Stimulated activated CD4-positive, alpha-beta T cell treated with anti-CD3 and anti-CD28 coated beads, Interleukin-4, amount 100 ng/mL, for 48 hours (primary cell): ENCODE measurements around the gene PJVK.
"Not testable (repeated sequence)": the region's sequence is repeated elsewhere in the genome, so short reads cannot be mapped to it uniquely, and the experiment has no call there.

Experiments
- DNase-seq, 2 donors: peaks; one replicate each; pipeline ENCODE4 v3.0.0-alpha.2; 2020; ENCODE audit warnings: low read depth in 2 of 2

The PJVK gene

DNA sequence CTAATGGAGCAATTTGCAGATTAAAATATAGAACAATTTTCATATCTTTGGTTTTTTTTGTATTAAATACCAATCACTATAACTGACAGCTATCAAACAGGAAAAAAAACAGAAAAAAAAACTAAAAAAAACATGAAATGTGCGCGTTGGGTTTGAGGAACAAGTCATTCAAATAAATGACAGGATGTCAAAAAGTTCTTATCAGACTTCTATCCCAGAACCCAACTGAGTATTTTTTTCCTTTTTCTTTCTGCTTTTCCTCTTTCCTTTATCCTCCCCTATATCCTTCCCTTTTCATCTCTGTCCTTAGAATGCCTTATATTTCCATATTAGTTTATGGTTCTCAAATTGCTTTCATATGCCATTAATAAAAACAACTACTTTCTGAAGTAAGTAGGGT, 14.5 kb upstream of the PJVK start:
- no peak for DNase-seq

DNA sequence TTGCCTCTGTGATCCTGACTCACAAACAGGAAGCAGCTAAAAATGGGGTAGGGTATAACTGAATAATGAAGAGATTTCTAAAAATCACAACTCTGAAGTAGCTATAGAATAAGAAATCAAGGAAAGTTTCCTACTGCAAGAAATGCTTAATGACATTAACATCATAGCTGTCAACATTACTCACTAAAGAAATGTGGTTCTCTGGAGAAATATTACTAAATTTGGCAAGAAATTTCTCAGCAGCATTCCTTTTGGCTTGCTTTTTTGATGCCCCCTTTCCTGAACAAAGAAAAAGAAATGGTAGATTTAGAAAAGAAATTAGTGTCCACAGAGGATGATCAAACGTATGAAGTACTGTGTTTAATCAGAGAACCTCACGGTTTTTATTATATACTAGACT, 9.8 kb upstream of the PJVK start:
- no peak for DNase-seq

DNA sequence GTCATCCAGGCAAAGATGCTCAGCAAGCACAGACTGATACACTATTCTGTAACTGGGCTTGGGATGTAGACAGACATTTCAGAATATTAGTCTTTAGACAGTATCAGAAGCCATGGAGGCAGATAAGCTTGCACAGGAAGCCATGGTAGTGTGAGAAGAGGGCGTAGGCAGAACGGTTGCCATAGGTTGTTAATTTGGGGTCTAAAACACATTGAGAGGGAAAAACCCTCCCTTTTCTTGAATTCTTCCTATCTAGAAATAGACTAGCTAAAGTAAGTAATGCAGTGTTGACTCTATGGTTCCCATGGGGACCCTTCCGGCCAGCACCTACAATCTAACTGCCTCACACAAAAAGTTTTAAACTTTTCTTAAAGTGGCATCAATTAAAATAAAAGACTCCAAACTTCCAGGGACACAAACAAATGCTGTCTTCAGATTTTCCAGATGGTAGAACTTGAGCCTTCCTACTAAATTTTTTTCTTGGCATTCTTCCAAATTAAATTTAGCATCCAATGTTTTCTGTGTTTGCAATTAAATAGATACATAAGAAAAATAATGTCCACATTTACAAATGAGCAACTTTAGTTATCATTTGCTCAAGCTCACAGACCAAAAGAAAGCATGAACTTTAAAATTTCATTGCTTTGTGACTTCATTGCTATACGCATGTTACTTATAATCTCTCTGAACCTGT, 2.1 kb upstream of the PJVK start:
- DNase-seq: no peak

DNA sequence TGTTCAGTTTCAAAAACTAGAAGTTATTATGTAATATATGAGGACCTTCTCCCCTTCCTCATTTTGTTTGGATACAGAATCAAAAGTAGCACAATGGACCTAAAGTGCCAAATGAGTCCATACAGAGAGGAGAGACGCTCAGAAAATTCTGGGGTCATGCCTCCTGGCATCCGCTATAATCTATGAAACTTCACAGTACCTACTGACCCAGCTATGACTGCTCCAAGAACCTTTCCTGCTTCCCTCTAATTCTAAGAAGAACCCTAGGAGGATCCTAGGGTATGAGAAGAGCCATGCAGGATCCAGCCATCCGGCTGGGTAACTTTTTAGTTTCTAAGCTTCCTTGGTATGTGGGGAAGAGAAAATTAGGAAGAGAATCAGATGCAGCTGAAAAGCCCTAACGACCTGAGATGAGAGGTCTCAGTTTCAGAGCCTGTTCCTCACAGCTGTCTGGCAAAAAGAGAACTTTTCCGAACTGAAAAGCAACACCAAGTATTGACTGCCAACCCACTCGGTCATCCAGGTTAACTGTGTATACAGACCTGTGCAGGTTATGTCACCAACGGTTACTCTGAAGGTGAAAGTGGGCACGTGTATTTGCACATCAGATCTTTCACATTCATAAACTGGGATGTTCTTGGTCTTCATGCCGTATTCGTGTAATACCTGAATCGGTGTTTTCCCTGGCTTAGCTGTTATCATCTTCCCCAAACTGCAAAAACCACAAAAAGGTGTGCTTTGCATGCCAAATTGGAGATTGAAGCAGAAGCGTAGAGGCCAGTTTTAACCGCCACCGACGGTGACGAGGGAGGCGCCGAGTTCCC, 1.3 kb upstream of the PJVK start:
- DNase-seq: peak in 1 of 2 donors; percentile 3

DNA sequence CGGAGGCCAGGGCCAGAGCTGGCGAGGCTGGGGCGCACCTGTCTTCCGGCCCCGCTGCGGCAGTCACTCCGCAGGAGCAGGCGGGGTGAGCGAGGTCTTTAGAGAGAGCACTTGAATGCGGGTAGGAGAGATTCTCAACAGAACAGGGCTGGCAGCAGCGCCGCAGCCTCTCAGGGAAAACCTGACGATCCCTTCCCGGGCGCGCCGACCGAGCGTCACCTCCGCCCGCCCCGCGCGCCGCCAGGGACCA, 729 bp upstream of the PJVK start:
- no peak for DNase-seq

DNA sequence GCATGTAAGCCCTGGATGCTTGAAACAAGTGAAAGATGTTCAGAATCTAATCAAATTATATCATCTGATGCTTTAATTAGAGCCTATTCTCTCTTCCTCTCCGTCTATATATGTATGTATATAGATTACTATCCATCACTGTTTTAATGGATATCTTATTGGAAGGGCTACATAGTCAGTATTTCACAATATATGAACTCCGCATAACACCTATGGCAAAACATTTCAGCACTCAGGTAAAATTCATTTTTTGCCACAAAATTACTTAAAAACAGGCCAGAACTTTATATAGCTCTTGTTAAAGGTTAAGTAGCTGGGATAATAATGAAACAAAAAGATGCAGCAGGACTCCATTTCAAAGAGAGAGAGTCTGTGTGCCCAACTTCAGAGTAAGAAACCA, 1.2 kb downstream of the PJVK start:
- no peak for DNase-seq

DNA sequence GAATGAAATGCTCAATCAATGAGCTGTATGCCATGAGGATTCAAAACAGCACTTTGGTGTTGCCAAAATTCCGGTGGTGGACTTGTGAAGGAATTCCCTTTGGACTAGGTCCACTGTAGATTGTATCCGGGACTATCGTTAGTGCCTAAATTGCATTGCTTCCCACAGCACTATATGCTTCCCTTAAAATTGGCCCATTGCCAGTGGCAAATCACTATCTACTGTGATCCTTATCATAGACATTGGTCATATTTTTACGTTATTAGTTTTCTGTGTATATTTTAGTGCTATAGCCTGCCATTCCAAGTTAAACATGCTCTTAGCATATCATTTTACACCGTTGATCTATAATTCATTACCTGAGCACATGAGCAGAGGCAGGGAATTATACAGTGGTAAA, 1.7 kb downstream of the PJVK start:
- no peak for DNase-seq

DNA sequence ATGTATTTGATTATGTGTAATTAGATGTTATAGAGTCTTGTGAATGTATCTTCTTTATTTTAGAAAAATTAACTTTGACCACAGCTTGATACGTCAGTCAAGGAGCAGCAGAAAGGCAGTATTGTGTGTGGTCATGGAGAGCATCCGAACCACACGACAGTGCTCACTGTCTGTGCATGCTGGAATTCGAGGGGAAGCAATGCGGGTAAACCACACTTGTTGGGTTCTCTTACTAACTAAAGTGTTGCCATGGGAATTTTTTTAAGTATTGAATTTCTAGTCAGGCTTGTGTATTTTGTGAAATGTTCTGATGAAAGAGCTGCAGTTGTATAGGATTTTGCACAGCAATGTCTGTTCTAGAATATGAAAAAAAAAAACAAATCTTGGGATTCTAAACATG, 4.8 kb downstream of the PJVK start:
- DNase-seq: no peak

DNA sequence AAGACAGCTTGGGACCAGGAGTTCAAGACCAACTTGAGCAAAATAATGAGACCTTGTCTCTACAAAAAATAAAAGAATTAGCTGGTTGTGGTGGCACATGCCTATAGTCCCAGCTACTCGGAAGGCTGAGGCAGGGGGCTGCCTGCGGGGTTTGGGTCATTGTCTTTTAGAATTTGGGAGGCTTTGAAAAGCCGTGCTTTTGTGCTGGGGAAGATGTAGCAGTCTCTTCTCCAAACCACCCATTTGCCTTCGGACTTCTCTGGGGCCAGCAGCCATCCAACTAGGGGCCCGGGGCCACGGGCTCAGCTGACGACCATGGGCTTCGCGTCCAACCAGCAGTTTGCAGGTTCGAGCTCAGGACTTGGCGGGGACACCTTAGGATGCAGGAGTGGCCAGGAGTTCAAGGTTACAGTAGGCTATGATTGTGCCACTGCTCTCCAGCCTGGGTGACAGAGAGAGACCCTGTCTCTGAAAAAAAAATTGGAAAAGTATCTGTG, 6.3 kb downstream of the PJVK start:
- no peak for DNase-seq

DNA sequence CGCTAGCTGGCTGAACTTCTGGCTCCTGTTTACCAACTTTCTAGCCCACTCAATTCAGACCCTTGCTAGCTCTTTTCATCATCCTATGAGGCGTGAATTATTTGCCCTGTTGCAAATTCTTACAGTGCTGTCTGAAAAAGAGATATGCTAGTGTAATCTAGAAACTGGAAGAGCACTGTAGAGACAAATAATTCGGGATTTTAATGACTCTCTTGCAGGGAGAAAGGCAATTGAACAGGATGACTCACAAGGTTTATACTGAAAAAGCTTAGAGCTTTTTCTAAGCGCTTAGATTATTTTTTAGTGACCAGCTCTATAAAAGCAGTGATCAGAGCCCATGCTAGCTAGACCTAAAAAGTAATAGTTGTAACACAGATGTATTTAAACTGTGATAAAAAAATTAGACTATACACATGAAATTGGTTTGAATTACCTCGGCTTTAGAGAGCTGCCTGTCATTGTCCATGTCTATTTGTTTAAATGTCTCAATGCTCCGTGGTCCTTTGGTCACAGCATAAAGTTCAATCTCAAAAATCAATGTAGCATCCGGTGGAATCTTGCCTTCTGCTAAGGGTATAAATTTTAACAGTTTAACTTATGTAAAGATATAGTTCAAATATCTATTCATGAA, 18.2 kb downstream of the PJVK start:
- no peak for DNase-seq

DNA sequence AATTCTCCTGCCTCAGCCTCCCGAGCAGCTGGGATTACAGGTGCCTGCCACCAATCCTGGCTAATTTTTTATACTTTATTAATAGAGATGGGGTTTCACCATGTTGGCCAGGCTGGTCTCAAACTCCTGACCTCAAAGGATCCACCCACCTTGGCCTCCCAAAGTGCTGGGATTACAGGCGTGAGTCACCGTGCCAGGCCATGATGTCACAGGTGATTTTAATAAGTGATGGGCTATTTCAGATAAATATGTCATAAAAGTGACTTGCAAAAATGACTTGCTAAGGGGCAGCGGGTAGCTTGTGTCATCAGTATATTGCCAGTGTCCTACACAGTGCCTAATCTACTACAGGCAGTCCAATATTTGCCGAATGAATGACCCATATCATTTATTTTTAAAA, 20.1 kb downstream of the PJVK start:
- DNase-seq: not testable (repeated sequence)

DNA sequence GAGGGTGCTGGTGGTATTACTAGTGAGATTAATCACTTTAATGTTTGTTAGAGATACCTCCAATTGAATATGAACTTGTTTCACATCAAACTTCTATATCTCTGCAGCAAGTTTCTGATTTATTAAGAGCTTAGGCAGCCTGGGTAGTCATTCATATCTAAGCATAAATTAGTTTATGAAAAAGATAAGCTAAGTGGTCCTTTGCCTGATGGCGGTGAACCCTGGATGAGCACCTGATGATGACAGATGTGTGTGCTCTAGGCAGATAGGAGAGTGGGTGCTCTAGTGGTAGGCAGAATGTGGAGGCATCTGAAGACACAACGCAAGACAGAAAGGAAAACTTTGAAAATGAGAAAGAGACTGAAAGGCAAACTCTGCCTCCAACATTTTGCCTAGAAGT, 22.2 kb downstream of the PJVK start:
- DNase-seq: no peak

DNA sequence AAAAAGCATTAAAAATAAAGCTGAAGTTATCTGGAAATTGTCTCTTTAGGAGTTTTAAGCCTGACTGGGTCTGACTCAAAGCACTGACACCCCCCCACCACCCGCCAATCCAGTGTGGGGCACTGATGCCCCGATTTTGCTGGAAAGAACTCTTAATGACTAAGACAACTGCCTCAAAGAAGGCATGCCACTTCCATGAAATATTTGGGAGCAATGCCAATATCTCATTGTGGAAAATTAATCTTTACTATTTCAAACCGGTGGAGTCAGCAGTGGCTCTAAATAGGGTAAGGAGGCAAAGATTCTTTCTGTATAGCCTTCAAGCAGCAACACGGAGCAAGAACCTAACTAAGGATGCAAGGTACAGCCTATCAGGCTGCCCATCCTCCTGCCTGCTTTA, 22.8 kb downstream of the PJVK start:
- DNase-seq: no peak

DNA sequence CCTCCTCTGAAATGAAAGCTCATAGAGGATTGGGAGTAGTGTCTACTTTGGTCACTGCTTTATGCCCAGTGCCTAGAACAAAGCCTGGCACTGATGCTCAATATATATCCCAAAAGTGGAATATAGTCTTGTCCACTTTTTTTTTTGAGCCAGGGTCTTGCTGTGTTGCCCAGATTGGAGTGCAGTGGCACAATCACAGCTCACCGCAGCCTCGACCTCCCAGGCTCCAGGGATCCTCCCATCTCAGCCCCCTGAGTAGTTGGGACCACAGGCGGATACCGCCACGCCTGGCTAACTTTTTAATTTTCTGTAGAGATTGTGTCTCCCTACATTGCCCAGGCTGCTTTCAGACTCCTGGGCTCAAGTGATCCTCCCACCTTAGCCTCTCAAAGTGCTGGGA, 23.4 kb downstream of the PJVK start:
- no peak for DNase-seq

DNA sequence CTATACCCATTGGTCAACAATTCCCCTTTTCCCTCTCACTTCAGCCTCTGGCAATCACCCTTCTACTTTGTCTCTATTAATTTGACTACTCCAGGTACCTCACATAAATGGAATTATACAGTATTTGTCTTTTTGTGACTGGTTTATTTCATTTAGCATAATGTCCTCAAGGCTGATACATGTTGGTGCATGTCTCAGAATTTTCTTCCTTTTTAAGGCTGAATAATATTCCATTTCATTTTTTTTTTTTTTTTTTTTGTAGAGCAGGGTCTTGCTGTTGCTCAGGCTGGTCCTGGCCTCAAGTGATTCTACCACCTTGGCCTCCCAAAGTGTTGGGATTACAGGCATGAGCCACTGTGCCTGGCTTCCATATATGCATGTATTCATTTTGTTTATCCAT, 25.3 kb downstream of the PJVK start:
- no peak for DNase-seq

DNA sequence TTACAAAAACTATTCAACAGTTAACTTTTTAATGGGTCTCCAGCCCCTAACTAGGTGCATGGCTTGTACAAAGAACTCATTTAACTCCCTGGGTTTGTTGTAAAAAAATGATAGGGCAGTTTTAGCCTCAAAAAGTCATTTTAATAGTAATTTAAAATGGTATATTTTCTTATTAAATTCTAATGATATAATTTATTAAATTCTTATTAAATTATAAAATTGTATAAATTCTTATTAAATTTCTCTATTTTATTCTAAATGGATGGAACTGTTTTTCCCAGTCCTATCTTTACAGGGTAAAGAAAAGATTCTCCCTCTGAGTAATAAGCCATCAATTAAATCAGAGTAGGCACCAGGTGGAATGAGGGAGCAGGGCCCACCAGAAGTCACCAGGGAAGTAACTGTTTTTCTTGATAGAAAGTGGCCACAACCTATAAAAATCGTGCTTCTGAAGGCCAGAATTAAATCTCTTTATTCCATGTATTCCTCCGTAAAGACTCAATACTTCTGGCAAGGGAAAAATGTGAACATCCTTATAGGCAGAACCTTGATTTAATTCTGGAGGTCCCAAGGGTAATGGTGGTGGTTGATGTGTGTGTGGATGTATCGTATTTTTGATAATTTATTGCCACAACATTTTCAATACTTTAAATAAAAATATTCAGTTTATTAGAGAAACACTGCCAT, 26.4 kb downstream of the PJVK start:
- DNase-seq: no peak

DNA sequence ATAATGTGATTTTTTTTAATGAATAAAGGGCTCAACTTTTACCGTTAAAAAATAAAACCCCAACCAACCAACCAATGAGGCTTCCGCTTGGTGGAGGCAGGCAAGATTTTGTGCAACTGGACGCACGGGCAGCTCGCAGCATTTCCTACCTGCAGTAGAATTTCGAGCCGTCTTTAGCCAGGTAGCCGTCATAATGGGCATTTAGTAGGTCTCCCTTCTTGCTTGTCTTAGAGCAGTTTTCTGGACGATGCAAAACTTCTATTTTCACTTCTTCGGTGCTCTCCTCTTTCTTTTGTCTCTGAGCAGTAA, 26.9 kb downstream of the PJVK start:
- no peak for DNase-seq

DNA sequence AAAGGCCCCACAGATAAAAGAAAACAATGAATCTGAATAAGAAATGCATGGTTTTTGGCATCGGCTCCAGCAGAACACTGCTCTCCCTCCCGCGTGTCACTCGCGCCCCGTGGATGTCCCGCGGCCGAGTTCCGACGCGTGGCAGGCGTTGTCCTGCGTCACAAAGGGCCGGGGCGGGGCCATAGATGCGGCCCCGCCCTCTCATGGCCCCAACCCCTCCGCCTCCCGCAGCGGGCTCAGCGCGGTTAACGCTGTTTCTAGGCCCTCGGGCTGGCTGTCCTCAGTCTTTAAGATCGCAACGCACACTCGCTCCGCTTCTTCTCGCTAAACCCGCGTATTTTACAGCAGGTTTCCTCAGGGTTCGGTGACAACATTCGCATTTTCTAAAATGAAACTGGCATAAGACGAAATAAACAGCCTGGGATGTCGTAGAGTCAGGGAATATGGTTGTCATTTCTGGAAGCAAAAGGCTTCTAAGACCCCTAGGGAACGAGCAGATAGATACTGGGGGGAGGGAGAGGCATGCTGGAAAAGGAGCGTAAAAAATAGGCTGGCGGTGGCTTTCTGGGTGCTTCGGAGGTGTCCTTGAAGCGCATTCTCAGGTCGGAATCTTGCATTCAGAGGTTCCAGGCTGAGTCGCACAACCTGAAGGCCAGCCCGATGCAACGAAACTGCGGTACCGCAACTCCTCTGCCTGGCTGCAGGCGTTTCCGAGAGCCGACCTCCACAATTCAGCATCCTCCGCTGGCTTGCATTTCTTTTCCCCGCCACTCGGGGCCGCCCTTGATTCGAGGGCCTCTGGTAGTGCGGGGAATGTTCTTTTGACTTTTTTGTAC, 27.5 kb downstream of the PJVK start, which contains the start of gene FKBP7:
TSS of gene FKBP7 (minus strand) at position 162 of the 836 bp plus-strand sequence. CDS start at position 61, 101 bp downstream.
- DNase-seq: peak; percentile 70 to 76

DNA sequence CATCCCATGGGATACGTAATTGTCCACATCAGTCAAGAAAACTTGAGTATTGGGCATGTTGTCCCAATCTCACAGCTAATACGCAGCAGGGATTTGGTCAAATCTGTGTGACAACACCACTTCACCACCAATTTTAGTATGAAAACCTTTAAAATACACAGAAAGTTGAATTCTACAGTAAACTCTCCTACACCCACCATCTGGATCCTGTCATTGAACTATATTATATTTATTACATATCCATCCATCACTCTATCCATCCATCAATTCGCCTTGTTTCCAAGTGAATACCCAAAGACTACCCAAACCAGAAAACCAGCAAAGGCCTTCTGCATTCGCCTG, 28.1 kb downstream of the PJVK start:
- DNase-seq: no peak

DNA sequence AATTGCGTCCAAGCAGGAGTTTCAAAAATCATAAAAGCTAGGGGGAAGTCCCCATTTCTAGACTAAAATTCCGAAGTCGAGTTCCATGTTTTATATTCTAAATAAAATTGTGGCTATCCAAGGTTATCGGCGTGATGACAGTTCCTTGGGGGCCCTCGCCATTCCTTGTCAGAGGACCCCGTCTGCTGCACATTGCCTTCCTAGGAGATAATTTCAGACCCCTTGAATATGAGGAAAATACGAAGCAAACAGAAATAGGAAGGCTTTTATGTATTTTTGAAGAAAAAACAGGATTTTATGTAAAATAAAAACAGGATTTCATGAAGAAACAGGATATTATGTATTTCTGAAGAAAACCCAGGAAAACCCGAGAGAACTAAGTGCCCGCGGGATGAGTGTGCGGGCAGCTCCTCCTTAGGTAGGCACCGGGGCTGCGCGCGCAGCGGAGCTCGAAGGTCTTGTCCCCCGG, 28.6 kb downstream of the PJVK start:
- no peak for DNase-seq
